Colonic mucosa (tissue), 4 donors: ENCODE results near the gene SAMD3. TPM values are rescaled to one million over a fixed set of nuclear protein-coding genes. Genes with fewer than 3 reads are reported as not detected.
"Not testable (repeated sequence)": the region's sequence is repeated elsewhere in the genome, so short reads cannot be mapped to it uniquely, and the experiment has no call there.

Experiments used
- DNase-seq: peaks from one replicate; pipeline ENCODE4 v3.0.0-alpha.2; 2020
- H3K27ac ChIP-seq: fragments of 200-600 bp; one replicate; pipeline ENCODE4 v1.8.0; 2021
- H3K27me3 ChIP-seq: fragments of 200-600 bp; one replicate; pipeline ENCODE4 v1.8.0; 2021
- H3K36me3 ChIP-seq: fragments of 200-600 bp; one replicate; pipeline ENCODE4 v1.8.0; 2021
- H3K4me1 ChIP-seq: fragments of 200-600 bp; one replicate; pipeline ENCODE4 v1.8.0; 2021; ENCODE audit warnings: mild to moderate bottlenecking
- H3K4me3 ChIP-seq: fragments of 200-600 bp; one replicate; pipeline ENCODE4 v1.8.0; 2021
- H3K9ac ChIP-seq, 2 donors: one replicate each; pipeline ENCODE4 v1.7.0; 2013; ENCODE audit warnings: control low read depth in 2 of 2, low read depth in 2 of 2, low read length in 2 of 2
- H3K9me3 ChIP-seq: fragments of 200-600 bp; one replicate; pipeline ENCODE4 v1.8.0; 2021
- intact Hi-C: fragments of 100-400 bp; cut with DNase I; formaldehyde crosslinking; loops from one replicate; pipeline ENCODE4 v1.14.1; 2022
- total RNA-seq, 2 donors: library from RNA; stranded (reverse); fragmentation: NEBNext Ultra II Directional in 1 of 2; extraction: Animal tissue kit (Norgen Biotek cat#: 25700) in 1 of 2; gene quantifications; one replicate each; pipeline ENCODE4 v1.2.1, GENCODE V29; 2021
- TF ChIP-seq, protein P1 (sequence below): fragments of 200-600 bp; IDR thresholded peaks from one replicate; pipeline ENCODE4 v1.8.0; 2022; ENCODE audit warnings: antibody characterized with exemption, mild to moderate bottlenecking
- donor health status: healthy.
- donor health status: DM: no; HTN: no; CAD: no.
- donor health status: DM: no; HTN: no; CAD: no.

Gene SAMD3
- total RNA-seq, 2 donors from 2014 or later: 1.7 to 5.1 TPM

DNA sequence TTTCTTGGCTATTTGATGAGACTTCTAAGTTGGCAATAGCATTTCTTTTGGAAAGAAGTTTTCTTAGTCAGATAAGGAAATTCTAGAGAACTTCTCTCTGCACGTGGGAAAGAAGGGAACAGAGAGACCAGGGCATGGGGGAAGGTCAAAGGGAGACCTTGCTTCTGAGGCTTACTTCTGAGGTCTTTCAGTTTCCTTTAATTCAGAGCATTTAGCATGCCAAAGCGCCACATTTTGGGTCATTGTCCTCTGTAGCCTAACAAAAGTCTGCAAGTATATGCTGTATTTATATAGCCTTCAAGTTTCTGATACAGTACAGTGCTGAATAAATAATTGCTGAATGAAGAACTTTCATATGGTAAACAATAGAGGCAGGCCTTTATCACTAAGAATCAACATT lies 95.6 kb downstream of the SAMD3 start:
- Histone ChIP-seq H3K27ac (no peak overlapping the region), H3K4me1 (no peaks in the 10 kb centered on the region), H3K4me3 (no peak overlapping the region), H3K27me3 (no peaks in the 10 kb centered on the region), H3K36me3 (no peaks in the 10 kb centered on the region), H3K9ac (no peak overlapping the region), H3K9me3 (no peaks in the 10 kb centered on the region)
- TF ChIP-seq, protein P1, sequence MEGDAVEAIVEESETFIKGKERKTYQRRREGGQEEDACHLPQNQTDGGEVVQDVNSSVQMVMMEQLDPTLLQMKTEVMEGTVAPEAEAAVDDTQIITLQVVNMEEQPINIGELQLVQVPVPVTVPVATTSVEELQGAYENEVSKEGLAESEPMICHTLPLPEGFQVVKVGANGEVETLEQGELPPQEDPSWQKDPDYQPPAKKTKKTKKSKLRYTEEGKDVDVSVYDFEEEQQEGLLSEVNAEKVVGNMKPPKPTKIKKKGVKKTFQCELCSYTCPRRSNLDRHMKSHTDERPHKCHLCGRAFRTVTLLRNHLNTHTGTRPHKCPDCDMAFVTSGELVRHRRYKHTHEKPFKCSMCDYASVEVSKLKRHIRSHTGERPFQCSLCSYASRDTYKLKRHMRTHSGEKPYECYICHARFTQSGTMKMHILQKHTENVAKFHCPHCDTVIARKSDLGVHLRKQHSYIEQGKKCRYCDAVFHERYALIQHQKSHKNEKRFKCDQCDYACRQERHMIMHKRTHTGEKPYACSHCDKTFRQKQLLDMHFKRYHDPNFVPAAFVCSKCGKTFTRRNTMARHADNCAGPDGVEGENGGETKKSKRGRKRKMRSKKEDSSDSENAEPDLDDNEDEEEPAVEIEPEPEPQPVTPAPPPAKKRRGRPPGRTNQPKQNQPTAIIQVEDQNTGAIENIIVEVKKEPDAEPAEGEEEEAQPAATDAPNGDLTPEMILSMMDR: no peak
- no peak for DNase-seq
- intact Hi-C loops: no loop called here

DNA sequence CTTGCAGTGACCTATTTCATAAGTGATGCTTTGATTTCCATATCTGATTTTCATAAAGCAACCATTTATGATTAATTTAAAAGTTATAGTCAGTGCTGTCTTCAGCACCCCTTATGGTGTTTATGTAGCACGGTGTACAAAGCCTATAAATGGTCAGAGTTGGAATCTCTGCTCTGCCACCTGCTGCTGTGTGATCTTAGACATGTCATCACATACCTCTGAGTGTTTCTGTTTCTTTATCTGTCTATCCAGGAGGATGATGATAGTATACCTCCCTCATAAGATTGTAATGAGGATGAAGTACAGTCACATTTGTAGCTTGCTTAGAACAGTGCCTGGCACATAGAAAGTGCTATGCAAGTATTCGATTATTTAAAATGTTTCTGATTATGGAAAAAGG lies 100.5 kb downstream of the SAMD3 start:
- Histone ChIP-seq H3K27me3 (no peaks in the 10 kb centered on the region), H3K4me1 (no peaks in the 10 kb centered on the region), H3K27ac (no peak overlapping the region), H3K9me3 (no peaks in the 10 kb centered on the region), H3K9ac (no peak overlapping the region), H3K4me3 (no peak overlapping the region), H3K36me3 (no peaks in the 10 kb centered on the region)
- intact Hi-C loops: no loop called here
- DNase-seq: no peak
- TF ChIP-seq, protein P1: no peak

DNA sequence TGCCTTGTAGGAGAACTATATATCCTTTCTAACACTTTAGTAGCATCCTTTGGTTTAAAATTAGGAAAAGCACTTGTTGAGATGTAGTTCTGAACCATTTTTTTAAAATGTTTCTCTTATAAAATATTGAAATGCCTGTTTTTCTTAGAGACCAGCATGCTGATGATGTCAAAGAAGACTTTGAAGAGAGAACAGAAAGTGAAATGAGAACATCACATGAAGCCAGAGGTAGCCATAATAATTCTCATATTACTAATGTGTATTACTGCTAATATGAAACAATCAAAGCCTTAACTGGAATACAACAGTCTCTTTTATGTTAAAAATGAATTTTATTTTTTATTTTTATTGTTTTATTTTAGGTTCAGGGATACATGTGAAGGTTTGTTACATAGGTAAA lies 102.0 kb downstream of the SAMD3 start:
- Histone ChIP-seq H3K36me3 (no peaks in the 10 kb centered on the region), H3K4me3 (no peak overlapping the region), H3K27me3 (no peaks in the 10 kb centered on the region), H3K9me3 (no peaks in the 10 kb centered on the region), H3K9ac (no peak overlapping the region), H3K27ac (no peak overlapping the region), H3K4me1 (no peaks in the 10 kb centered on the region)
- intact Hi-C loops: no loop called here
- TF ChIP-seq, protein P1: no peak
- no peak for DNase-seq

DNA sequence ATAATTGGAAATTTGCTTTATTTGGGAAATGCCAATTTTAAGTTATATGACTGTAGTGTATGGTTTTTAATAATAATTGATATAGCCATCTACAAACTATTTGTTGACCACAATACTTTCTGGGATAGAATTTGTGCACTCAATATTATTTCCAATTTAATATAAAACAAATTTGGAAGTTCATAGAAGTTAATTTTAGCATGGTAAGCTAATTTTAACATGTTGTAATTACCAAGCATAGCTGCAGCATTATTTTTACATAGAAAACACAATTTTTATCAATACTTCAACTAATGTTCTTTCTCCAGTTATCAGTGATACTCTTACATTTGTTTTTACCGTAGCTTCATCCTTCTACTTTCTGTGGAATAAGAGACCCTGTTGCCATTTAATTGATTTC lies 103.5 kb downstream of the SAMD3 start:
- Histone ChIP-seq H3K9ac (no peak overlapping the region), H3K4me1 (no peaks in the 10 kb centered on the region), H3K27me3 (no peaks in the 10 kb centered on the region), H3K4me3 (no peak overlapping the region), H3K36me3 (no peaks in the 10 kb centered on the region), H3K9me3 (no peaks in the 10 kb centered on the region), H3K27ac (no peak overlapping the region)
- TF ChIP-seq, protein P1: no peak
- intact Hi-C loops: no loop called here
- DNase-seq: no peak

DNA sequence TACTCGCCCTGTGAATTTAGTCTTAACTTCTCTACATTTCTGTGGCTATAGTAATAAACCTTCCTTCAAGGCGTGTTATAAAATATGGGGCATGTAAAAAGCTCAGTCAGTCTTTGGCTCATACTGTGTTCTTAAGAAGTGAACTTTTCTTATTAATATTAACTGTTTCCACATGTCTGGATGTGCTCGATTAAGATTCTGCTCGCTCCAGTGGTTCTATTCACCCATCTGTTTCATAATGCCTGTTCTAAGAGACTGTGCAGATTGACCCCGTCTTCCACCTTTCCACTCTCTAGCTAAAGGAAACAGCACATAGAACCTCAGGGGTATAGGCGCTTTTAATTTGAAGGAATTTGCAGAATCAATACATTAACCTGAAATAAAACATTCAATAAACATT lies 104.5 kb downstream of the SAMD3 start:
- no peaks in the 10 kb centered on the region for H3K27me3 ChIP-seq
- no peak overlapping the region for H3K9ac ChIP-seq
- TF ChIP-seq, protein P1: no peak
- no peaks in the 10 kb centered on the region for H3K36me3 ChIP-seq
- no peaks in the 10 kb centered on the region for H3K4me1 ChIP-seq
- no peaks in the 10 kb centered on the region for H3K9me3 ChIP-seq
- no peak overlapping the region for H3K4me3 ChIP-seq
- no peak for DNase-seq
- intact Hi-C loops: no loop called here
- H3K27ac ChIP-seq: no peak overlapping the region

DNA sequence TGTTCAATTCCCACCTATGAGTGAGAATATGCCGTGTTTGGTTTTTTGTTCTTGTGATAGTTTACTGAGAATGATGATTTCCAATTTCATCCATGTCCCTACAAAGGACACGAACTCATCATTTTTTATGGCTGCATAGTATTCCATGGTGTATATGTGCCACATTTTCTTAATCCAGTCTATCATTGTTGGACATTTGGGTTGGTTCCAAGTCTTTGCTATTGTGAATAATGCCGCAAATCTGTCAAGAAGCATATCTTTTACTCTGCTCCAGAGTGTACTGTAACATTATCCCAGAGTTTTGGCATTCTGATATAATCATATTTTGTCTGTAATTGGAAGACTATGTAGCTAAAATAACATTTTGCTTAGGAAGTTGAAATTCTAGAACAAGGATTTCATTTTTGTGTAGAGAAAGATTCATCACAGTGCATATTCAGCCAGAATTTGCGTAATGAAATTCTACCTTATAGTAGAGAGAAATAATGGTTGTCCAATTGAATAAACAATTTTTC lies 105.5 kb downstream of the SAMD3 start:
- H3K27me3 ChIP-seq, H3K9me3 ChIP-seq, H3K36me3 ChIP-seq, H3K9ac ChIP-seq, intact Hi-C loops, H3K4me3 ChIP-seq, H3K27ac ChIP-seq, DNase-seq, H3K4me1 ChIP-seq: not testable (repeated sequence)
